ENCODE results near the gene MAP3K19.
"Not testable (repeated sequence)": the region's sequence is repeated elsewhere in the genome, so short reads cannot be mapped to it uniquely, and the experiment has no call there.

MAP3K19 gene

GRCh38 chr2:135093193-135093592, 45.9 kb upstream of the MAP3K19 start:
- H2BK120ac ChIP-seq (ENCODE audit: low read depth, low read length) = no peak overlapping the region
- no peak overlapping the region for H2BK15ac ChIP-seq (replicated peaks; ENCODE audit: low read depth)
- no peak for DNase-seq
- no peak overlapping the region for H3K23ac ChIP-seq (ENCODE audit: low read length)
- H3K18ac ChIP-seq (ENCODE audit: low read length) = no peak overlapping the region
- no peak overlapping the region for H3K4me3 ChIP-seq (ENCODE audit: low read length)
- H3K4me1 ChIP-seq (ENCODE audit: control insufficient read depth, low read depth, low read length) = no peaks in the 10 kb centered on the region
- H3K79me1 ChIP-seq (ENCODE audit: low read length) = peaks cover 2% of the 10 kb centered on the region
- H3K56ac ChIP-seq (ENCODE audit: low read length) = no peak overlapping the region
- peaks cover 2% of the 10 kb centered on the region for H3K36me3 ChIP-seq (ENCODE audit: control insufficient read depth, insufficient read depth, low read length)
- H3K9ac ChIP-seq (ENCODE audit: low read length) = no peak overlapping the region
- no peaks in the 10 kb centered on the region for H3K27me3 ChIP-seq (ENCODE audit: insufficient read depth, low read length, poor library complexity)
- no peak overlapping the region for H2BK5ac ChIP-seq (ENCODE audit: low read length)
- no peak overlapping the region for H3K4ac ChIP-seq (ENCODE audit: low read depth, low read length)
- H2AK5ac ChIP-seq (ENCODE audit: low read length) = no peak overlapping the region
- no peak overlapping the region for H3K27ac ChIP-seq (ENCODE audit: low read depth, low read length)
- no peak overlapping the region for H4K5ac ChIP-seq (ENCODE audit: low read length)
- H4K8ac ChIP-seq (ENCODE audit: low read depth, low read length) = no peak overlapping the region
- H3K79me2 ChIP-seq (ENCODE audit: control insufficient read depth, insufficient read depth, low read length) = no peaks in the 10 kb centered on the region
- no peak overlapping the region for H3K4me2 ChIP-seq (ENCODE audit: low read length)

GRCh38 chr2:135091681-135092080, 44.4 kb upstream of the MAP3K19 start:
- H3K18ac ChIP-seq (ENCODE audit: low read length) = no peak overlapping the region
- H3K27me3 ChIP-seq (ENCODE audit: insufficient read depth, low read length, poor library complexity) = no peaks in the 10 kb centered on the region
- no peak overlapping the region for H3K4me2 ChIP-seq (ENCODE audit: low read length)
- H2BK15ac ChIP-seq (replicated peaks; ENCODE audit: low read depth) = no peak overlapping the region
- no peak overlapping the region for H4K5ac ChIP-seq (ENCODE audit: low read length)
- no peak overlapping the region for H3K56ac ChIP-seq (ENCODE audit: low read length)
- H3K4me3 ChIP-seq (ENCODE audit: low read length) = no peak overlapping the region
- H4K8ac ChIP-seq (ENCODE audit: low read depth, low read length) = no peak overlapping the region
- H2BK120ac ChIP-seq (ENCODE audit: low read depth, low read length) = no peak overlapping the region
- H2BK5ac ChIP-seq (ENCODE audit: low read length) = no peak overlapping the region
- H3K4ac ChIP-seq (ENCODE audit: low read depth, low read length) = no peak overlapping the region
- no peak for DNase-seq
- no peak overlapping the region for H3K9ac ChIP-seq (ENCODE audit: low read length)
- no peak overlapping the region for H3K27ac ChIP-seq (ENCODE audit: low read depth, low read length)
- peaks cover 2% of the 10 kb centered on the region for H3K36me3 ChIP-seq (ENCODE audit: control insufficient read depth, insufficient read depth, low read length)
- peaks cover 2% of the 10 kb centered on the region for H3K79me1 ChIP-seq (ENCODE audit: low read length)
- WGBS (ENCODE audit: extremely low coverage, insufficient coverage, low lambda C conversion rate) = no CpG with 5 or more reads among the region's 1 CpG
- H3K23ac ChIP-seq (ENCODE audit: low read length) = no peak overlapping the region
- no peaks in the 10 kb centered on the region for H3K4me1 ChIP-seq (ENCODE audit: control insufficient read depth, low read depth, low read length)
- no peaks in the 10 kb centered on the region for H3K79me2 ChIP-seq (ENCODE audit: control insufficient read depth, insufficient read depth, low read length)
- no peak overlapping the region for H2AK5ac ChIP-seq (ENCODE audit: low read length)

DNA sequence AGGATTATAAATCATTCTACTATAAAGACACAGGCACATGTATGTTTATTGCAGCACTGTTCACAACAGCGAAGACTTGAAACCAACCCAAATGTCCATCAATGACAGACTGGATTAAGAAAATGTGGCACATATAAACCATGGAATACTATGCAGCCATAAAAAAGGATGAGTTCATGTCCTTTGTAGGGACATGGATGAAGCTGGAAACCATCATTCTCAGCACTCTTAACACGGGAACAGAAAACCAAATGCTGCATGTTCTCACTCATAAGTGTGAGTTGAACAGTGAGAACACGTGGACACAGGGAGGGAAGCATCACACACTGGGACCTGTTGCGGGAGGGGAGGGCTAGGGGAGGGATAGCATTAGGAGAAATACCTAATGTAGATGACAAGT, 42.4 kb upstream of the MAP3K19 start:
- H3K27ac ChIP-seq (ENCODE audit: low read depth, low read length); H3K4me3 ChIP-seq (ENCODE audit: low read length); DNase-seq; H2BK120ac ChIP-seq (ENCODE audit: low read depth, low read length); H2BK15ac ChIP-seq (replicated peaks; ENCODE audit: low read depth); H3K4ac ChIP-seq (ENCODE audit: low read depth, low read length); H3K18ac ChIP-seq (ENCODE audit: low read length); H3K36me3 ChIP-seq (ENCODE audit: control insufficient read depth, insufficient read depth, low read length); H3K9ac ChIP-seq (ENCODE audit: low read length); H3K4me2 ChIP-seq (ENCODE audit: low read length); H3K56ac ChIP-seq (ENCODE audit: low read length); H4K5ac ChIP-seq (ENCODE audit: low read length); H3K27me3 ChIP-seq (ENCODE audit: insufficient read depth, low read length, poor library complexity); H3K4me1 ChIP-seq (ENCODE audit: control insufficient read depth, low read depth, low read length); H3K79me2 ChIP-seq (ENCODE audit: control insufficient read depth, insufficient read depth, low read length); H2AK5ac ChIP-seq (ENCODE audit: low read length); H3K79me1 ChIP-seq (ENCODE audit: low read length); H2BK5ac ChIP-seq (ENCODE audit: low read length); H4K8ac ChIP-seq (ENCODE audit: low read depth, low read length); H3K23ac ChIP-seq (ENCODE audit: low read length): not testable (repeated sequence)
- no CpG with 5 or more reads among the region's 4 CpGs for WGBS (ENCODE audit: extremely low coverage, insufficient coverage, low lambda C conversion rate)

GRCh38 chr2:135086222-135086621, 39.0 kb upstream of the MAP3K19 start:
- Histone ChIP-seq H3K4me1 (ENCODE audit: control insufficient read depth, low read depth, low read length) (no peaks in the 10 kb centered on the region), H3K4me3 (ENCODE audit: low read length) (no peak overlapping the region), H2AK5ac (ENCODE audit: low read length) (no peak overlapping the region), H3K27ac (ENCODE audit: low read depth, low read length) (no peak overlapping the region), H2BK5ac (ENCODE audit: low read length) (no peak overlapping the region), H2BK15ac (replicated peaks; ENCODE audit: low read depth) (no peak overlapping the region), H3K9ac (ENCODE audit: low read length) (no peak overlapping the region), H3K4me2 (ENCODE audit: low read length) (no peak overlapping the region), H3K23ac (ENCODE audit: low read length) (no peak overlapping the region), H3K4ac (ENCODE audit: low read depth, low read length) (no peak overlapping the region), H3K56ac (ENCODE audit: low read length) (no peak overlapping the region), H3K36me3 (ENCODE audit: control insufficient read depth, insufficient read depth, low read length) (no peaks in the 10 kb centered on the region), H3K79me2 (ENCODE audit: control insufficient read depth, insufficient read depth, low read length) (no peaks in the 10 kb centered on the region), H3K18ac (ENCODE audit: low read length) (no peak overlapping the region), H4K5ac (ENCODE audit: low read length) (no peak overlapping the region), H3K27me3 (ENCODE audit: insufficient read depth, low read length, poor library complexity) (no peaks in the 10 kb centered on the region), H3K79me1 (ENCODE audit: low read length) (peaks cover 2% of the 10 kb centered on the region), H2BK120ac (ENCODE audit: low read depth, low read length) (no peak overlapping the region), H4K8ac (ENCODE audit: low read depth, low read length) (no peak overlapping the region)
- no CpG with 5 or more reads among the region's 2 CpGs for WGBS (ENCODE audit: extremely low coverage, insufficient coverage, low lambda C conversion rate)
- no peak for DNase-seq

- Histone ChIP-seq H3K4ac (ENCODE audit: low read depth, low read length) (no peak overlapping the region), H3K79me1 (ENCODE audit: low read length) (peaks cover 9% of the 10 kb centered on the region), H3K18ac (ENCODE audit: low read length) (no peak overlapping the region), H3K23ac (ENCODE audit: low read length) (no peak overlapping the region), H3K27me3 (ENCODE audit: insufficient read depth, low read length, poor library complexity) (no peaks in the 10 kb centered on the region), H3K36me3 (ENCODE audit: control insufficient read depth, insufficient read depth, low read length) (no peaks in the 10 kb centered on the region), H3K9ac (ENCODE audit: low read length) (no peak overlapping the region), H3K4me3 (ENCODE audit: low read length) (no peak overlapping the region), H4K8ac (ENCODE audit: low read depth, low read length) (no peak overlapping the region), H2BK5ac (ENCODE audit: low read length) (no peak overlapping the region), H4K5ac (ENCODE audit: low read length) (no peak overlapping the region), H3K27ac (ENCODE audit: low read depth, low read length) (no peak overlapping the region), H2AK5ac (ENCODE audit: low read length) (no peak overlapping the region), H2BK15ac (replicated peaks; ENCODE audit: low read depth) (no peak overlapping the region), H3K56ac (ENCODE audit: low read length) (no peak overlapping the region), H3K4me1 (ENCODE audit: control insufficient read depth, low read depth, low read length) (no peaks in the 10 kb centered on the region), H3K4me2 (ENCODE audit: low read length) (no peak overlapping the region), H2BK120ac (ENCODE audit: low read depth, low read length) (no peak overlapping the region), H3K79me2 (ENCODE audit: control insufficient read depth, insufficient read depth, low read length) (peaks cover 2% of the 10 kb centered on the region)
- DNase-seq = no peak
These were observed 31.2 kb upstream of the MAP3K19 start for GRCh38 chr2:135078417-135078816.

- H3K4me2 ChIP-seq (ENCODE audit: low read length) = no peak overlapping the region
These were observed 29.3 kb upstream of the MAP3K19 start for GRCh38 chr2:135076556-135076955.

More at GRCh38 chr2:135076556-135076955, 29.3 kb upstream of the MAP3K19 start:
- H2BK15ac ChIP-seq (replicated peaks; ENCODE audit: low read depth) = no peak overlapping the region
- no peak overlapping the region for H3K18ac ChIP-seq (ENCODE audit: low read length)
- H4K5ac ChIP-seq (ENCODE audit: low read length) = no peak overlapping the region
- H3K4ac ChIP-seq (ENCODE audit: low read depth, low read length) = no peak overlapping the region
- peaks cover 9% of the 10 kb centered on the region for H3K79me1 ChIP-seq (ENCODE audit: low read length)
- no peak overlapping the region for H3K56ac ChIP-seq (ENCODE audit: low read length)
- H3K23ac ChIP-seq (ENCODE audit: low read length) = no peak overlapping the region
- no CpG with 5 or more reads among the region's 2 CpGs for WGBS (ENCODE audit: extremely low coverage, insufficient coverage, low lambda C conversion rate)
- H3K4me3 ChIP-seq (ENCODE audit: low read length) = no peak overlapping the region
- no peaks in the 10 kb centered on the region for H3K4me1 ChIP-seq (ENCODE audit: control insufficient read depth, low read depth, low read length)
- H3K27ac ChIP-seq (ENCODE audit: low read depth, low read length) = no peak overlapping the region
- H2BK5ac ChIP-seq (ENCODE audit: low read length) = no peak overlapping the region
- H2BK120ac ChIP-seq (ENCODE audit: low read depth, low read length) = no peak overlapping the region
- no peaks in the 10 kb centered on the region for H3K36me3 ChIP-seq (ENCODE audit: control insufficient read depth, insufficient read depth, low read length)
- no peak overlapping the region for H2AK5ac ChIP-seq (ENCODE audit: low read length)
- peaks cover 2% of the 10 kb centered on the region for H3K79me2 ChIP-seq (ENCODE audit: control insufficient read depth, insufficient read depth, low read length)
- no peak overlapping the region for H4K8ac ChIP-seq (ENCODE audit: low read depth, low read length)
- H3K9ac ChIP-seq (ENCODE audit: low read length) = no peak overlapping the region
- no peak for DNase-seq
- no peaks in the 10 kb centered on the region for H3K27me3 ChIP-seq (ENCODE audit: insufficient read depth, low read length, poor library complexity)
